Activated gamma-delta T cell treated with anti-CD3 and anti-CD28 coated beads, Interleukin-2, amount 50 U/mL, for 16 hours (primary cell): ENCODE measurements around the gene ACER2.
"Not testable (repeated sequence)": the region's sequence is repeated elsewhere in the genome, so short reads cannot be mapped to it uniquely, and the experiment has no call there.

Source experiments
- DNase-seq: peaks from one replicate; pipeline ENCODE4 v3.0.0-alpha.2; 2020; ENCODE audit warnings: low read depth

ACER2 gene

GRCh38 chr9:19409401-19410194 is 789 bp downstream of the ACER2 start:
- no peak for DNase-seq

- DNase-seq = no peak
Measured at GRCh38 chr9:19410195-19410503, 1.3 kb downstream of the ACER2 start.

- no peak for DNase-seq
Measured at GRCh38 chr9:19410594-19410993, 1.8 kb downstream of the ACER2 start.

- DNase-seq = no peak
Measured at GRCh38 chr9:19411316-19411715, 2.5 kb downstream of the ACER2 start.

GRCh38 chr9:19413456-19413855 is 4.6 kb downstream of the ACER2 start:
- DNase-seq = not testable (repeated sequence)

DNA sequence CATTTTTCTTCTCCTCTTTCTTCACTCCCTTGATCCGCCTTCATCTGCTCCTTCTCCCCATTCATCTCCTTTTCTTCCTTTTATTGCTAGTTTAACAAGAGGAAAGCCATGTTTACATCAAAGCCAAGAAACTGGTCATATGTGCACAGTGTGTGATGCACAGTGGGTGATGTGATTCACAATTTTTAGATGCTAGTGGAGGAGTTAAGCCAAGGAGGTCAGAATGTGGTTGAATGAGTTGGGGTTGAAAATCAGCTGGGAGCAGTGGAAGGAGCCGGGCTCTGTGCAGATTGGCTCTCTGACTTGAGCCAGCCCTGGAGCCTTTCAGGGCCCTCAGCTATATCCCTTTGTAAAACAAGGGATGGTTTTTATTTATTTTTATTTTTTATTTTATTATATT is 7.3 kb downstream of the ACER2 start:
- DNase-seq = no peak

DNA sequence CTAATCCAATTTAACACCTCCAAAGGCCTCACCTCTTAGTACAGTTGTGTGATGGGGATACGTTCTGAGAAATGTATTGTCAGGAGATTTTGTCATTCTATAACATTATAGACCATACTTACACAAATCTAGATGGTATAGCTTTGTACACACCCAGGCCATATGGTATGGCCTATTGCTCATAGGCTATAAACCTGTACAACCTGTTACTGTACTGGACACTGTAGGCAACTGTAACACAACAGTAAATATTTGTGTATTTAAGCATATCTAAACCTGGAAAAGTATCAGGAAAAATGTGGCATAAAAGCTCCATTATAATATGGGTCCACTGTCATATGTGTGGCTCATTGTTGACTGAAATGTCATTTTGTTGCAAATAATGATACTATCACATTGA is 12.1 kb downstream of the ACER2 start:
- DNase-seq = no peak

- DNase-seq = no peak
Measured at GRCh38 chr9:19423163-19423562, 14.4 kb downstream of the ACER2 start.

GRCh38 chr9:19424176-19424779 is 15.5 kb downstream of the ACER2 start:
- DNase-seq = no peak

GRCh38 chr9:19429595-19429994 is 20.8 kb downstream of the ACER2 start:
- no peak for DNase-seq

- no peak for DNase-seq
Measured at GRCh38 chr9:19430201-19430760, 21.5 kb downstream of the ACER2 start.

- no peak for DNase-seq
Measured at GRCh38 chr9:19431361-19432171, 22.8 kb downstream of the ACER2 start.

GRCh38 chr9:19432473-19432872 is 23.7 kb downstream of the ACER2 start:
- DNase-seq = no peak

DNA sequence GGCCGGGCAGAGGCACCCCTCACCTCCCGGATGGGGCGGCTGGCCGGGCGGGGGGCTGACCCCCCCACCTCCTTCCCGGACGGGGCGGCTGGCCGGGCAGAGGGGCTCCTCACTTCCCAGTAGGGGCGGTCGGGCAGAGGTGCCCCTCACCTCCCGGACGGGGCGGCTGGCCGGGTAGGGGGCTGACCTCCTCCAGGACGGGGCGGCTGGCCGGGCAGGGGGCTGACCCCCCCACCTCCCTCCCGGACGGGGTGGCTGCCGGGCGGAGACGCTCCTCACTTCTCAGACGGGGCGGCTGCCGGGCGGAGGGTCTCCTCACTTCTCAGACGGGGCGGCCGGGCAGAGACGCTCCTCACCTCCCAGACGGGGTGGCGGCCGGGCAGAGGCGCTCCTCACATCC is 24.9 kb downstream of the ACER2 start:
- not testable (repeated sequence) for DNase-seq

- DNase-seq = no peak
Measured at GRCh38 chr9:19440376-19440775, 31.6 kb downstream of the ACER2 start.

- DNase-seq = no peak
Measured at GRCh38 chr9:19440823-19441580, 32.2 kb downstream of the ACER2 start.

- no peak for DNase-seq
Measured at GRCh38 chr9:19441730-19442129, 32.9 kb downstream of the ACER2 start.

DNA sequence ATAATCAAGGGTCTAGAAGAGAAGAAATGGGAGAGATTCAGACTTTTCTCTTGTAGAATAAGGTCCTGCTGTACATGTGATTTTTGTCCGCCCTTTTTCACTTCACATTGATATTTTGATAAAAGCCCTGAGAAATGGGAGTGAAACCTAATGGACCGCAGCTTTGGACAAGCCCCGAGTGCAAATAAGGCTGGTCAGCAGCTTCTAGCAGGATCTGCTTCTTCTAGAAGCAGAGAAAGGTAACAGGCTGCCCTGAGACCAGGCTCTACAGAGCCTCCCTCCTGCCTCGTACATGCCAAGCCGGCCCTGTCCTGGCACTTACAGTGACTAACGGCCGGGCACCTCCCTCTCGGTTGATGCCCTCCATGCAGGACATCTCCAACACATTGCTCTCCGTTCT is 33.4 kb downstream of the ACER2 start:
- DNase-seq = no peak

GRCh38 chr9:19445452-19445851 is 36.6 kb downstream of the ACER2 start:
- no peak for DNase-seq

GRCh38 chr9:19446361-19446861 is 37.6 kb downstream of the ACER2 start:
- no peak for DNase-seq

DNA sequence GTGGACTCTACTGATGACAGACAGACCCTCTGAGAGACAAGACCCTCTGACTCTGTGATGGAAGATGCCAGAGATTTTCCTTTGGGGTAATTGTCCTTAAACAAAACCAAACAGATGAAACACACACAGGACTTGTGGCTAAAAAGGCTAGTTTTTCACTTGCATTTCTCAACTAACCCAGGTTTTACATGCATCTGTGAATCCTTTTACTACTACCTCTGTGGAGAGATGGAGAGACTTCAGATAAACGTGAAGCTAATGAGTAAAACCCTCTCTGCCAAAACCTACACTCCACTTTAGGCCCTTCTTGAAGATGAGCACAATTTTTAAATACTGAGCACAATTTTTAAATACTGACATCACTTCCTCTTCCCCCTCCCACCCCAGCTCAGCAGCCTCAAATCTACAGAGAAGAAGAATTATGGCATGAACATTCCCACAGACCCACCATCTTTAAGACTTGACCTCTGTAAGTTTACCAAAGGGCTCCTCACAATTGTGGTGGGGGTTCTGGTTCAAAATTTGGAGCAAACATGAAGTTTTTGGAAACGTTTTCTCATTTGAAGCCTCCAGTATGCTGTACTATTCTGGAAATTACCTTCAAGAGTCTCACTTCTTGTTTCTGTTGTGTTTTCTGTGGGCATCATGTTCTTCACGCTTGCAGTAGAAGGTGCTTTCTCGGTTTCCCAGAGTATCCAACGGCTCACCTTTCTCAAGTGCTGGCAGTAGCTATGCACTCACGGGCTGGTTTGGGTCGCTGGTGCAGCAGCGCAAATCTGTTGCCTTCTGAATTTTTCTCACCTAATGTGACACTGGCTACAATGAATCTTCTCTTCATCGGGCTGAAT is 42.7 kb downstream of the ACER2 start:
- no peak for DNase-seq
